ENCODE measurements around the gene LOXL3. TPM values are rescaled to one million over a fixed set of nuclear protein-coding genes. Genes with fewer than 3 reads are reported as not detected.
A peak's percentile ranks its signal among the peaks of the same experiment; 100 is the strongest.

The LOXL3 gene
- total RNA-seq, 1 donor from 2014 or later: 30.2 TPM

- no peaks in the 10 kb centered on the region for H3K9me3 Mint-ChIP-seq
- TF ChIP-seq CTCF (conservative IDR thresholded peaks at IDR 0.05): no peak
- peaks cover 10% of the 10 kb centered on the region for H3K36me3 Mint-ChIP-seq (ENCODE audit: low read depth)
- DNase-seq (ENCODE audit: low read depth, low spot score): no peak
- peak within 1 kb of the TSS; percentile 86 for H3K4me3 Mint-ChIP-seq
- peaks cover 19% of the 10 kb centered on the region for H3K4me1 Mint-ChIP-seq
- H3K27me3 Mint-ChIP-seq (ENCODE audit: low read depth): peaks cover 94% of the 10 kb centered on the region
- no peak within 1 kb of the TSS for H3K27ac Mint-ChIP-seq (ENCODE audit: unreplicated experiment)
These were observed 54.3 kb downstream of the LOXL3 start, which contains the start of gene LBX2 for GRCh38 chr2:74499267-74499939. Gene LBX2, minus strand, starts transcription at chr2:74499603. Its CDS starts 66 bp downstream, at chr2:74499537.

- H3K27ac Mint-ChIP-seq (ENCODE audit: unreplicated experiment): no peak overlapping the region
- peak overlapping the region; percentile 86 for H3K4me3 Mint-ChIP-seq
- H3K4me1 Mint-ChIP-seq: peaks cover 19% of the 10 kb centered on the region
- DNase-seq (ENCODE audit: low read depth, low spot score): peak; percentile 28
- H3K36me3 Mint-ChIP-seq (ENCODE audit: low read depth): peaks cover 13% of the 10 kb centered on the region
- no peaks in the 10 kb centered on the region for H3K9me3 Mint-ChIP-seq
- peaks cover 91% of the 10 kb centered on the region for H3K27me3 Mint-ChIP-seq (ENCODE audit: low read depth)
- no peak for TF ChIP-seq CTCF (conservative IDR thresholded peaks at IDR 0.05)
These were observed 55.1 kb downstream of the LOXL3 start for GRCh38 chr2:74498500-74499266.

GRCh38 chr2:74497777-74498499 lies 55.8 kb downstream of the LOXL3 start:
- Mint-ChIP-seq H3K9me3 (no peaks in the 10 kb centered on the region), H3K27me3 (ENCODE audit: low read depth) (peaks cover 84% of the 10 kb centered on the region), H3K4me1 (peaks cover 19% of the 10 kb centered on the region), H3K4me3 (peak overlapping the region; percentile 86), H3K36me3 (ENCODE audit: low read depth) (peaks cover 15% of the 10 kb centered on the region), H3K27ac (ENCODE audit: unreplicated experiment) (no peak overlapping the region)
- DNase-seq (ENCODE audit: low read depth, low spot score): no peak
- no peak for TF ChIP-seq CTCF (conservative IDR thresholded peaks at IDR 0.05)

GRCh38 chr2:74496997-74497776 lies 56.6 kb downstream of the LOXL3 start:
- H3K27me3 Mint-ChIP-seq (ENCODE audit: low read depth): peaks cover 76% of the 10 kb centered on the region
- DNase-seq (ENCODE audit: low read depth, low spot score): no peak
- TF ChIP-seq CTCF (conservative IDR thresholded peaks at IDR 0.05): no peak

GRCh38 chr2:74495440-74495839 lies 58.3 kb downstream of the LOXL3 start:
- Mint-ChIP-seq H3K4me3 (no peak overlapping the region), H3K9me3 (no peaks in the 10 kb centered on the region), H3K4me1 (peaks cover 12% of the 10 kb centered on the region), H3K27me3 (ENCODE audit: low read depth) (peaks cover 59% of the 10 kb centered on the region), H3K36me3 (ENCODE audit: low read depth) (peaks cover 13% of the 10 kb centered on the region), H3K27ac (ENCODE audit: unreplicated experiment) (no peak overlapping the region)
- no peak for TF ChIP-seq CTCF (conservative IDR thresholded peaks at IDR 0.05)
- no peak for DNase-seq (ENCODE audit: low read depth, low spot score)

More at GRCh38 chr2:74496997-74497776, 56.6 kb downstream of the LOXL3 start:
- Mint-ChIP-seq H3K4me3 (peak overlapping the region; percentile 65), H3K27ac (ENCODE audit: unreplicated experiment) (no peak overlapping the region), H3K9me3 (no peaks in the 10 kb centered on the region), H3K4me1 (peaks cover 12% of the 10 kb centered on the region), H3K36me3 (ENCODE audit: low read depth) (peaks cover 15% of the 10 kb centered on the region)

All from neural crest cell (in vitro differentiated cells).